IPS DF 6.9 (cell line): ENCODE results near the gene LRRC40.

Experiments
- DNase-seq: peaks from one replicate; pipeline ENCODE4 v3.0.0-alpha.2; 2013; ENCODE audit warnings: low read depth, low spot score
- H3K27ac ChIP-seq: one replicate; pipeline ENCODE4 v1.5.1; 2013; ENCODE audit warnings: low read length, control low read depth
- H3K27me3 ChIP-seq: 2 replicates; pipeline ENCODE4 v1.6.1; 2013; ENCODE audit warnings: mild to moderate bottlenecking, low read length; ENCODE audit not compliant: control insufficient read depth, insufficient read depth
- H3K36me3 ChIP-seq: 2 replicates; pipeline ENCODE4 v1.6.1; 2013; ENCODE audit warnings: low read length; ENCODE audit not compliant: control insufficient read depth, insufficient read depth
- H3K4me1 ChIP-seq: 2 replicates; pipeline ENCODE4 v1.6.1; 2013; ENCODE audit warnings: low read length; ENCODE audit not compliant: control insufficient read depth, insufficient read depth
- H3K4me3 ChIP-seq: 2 replicates; pipeline ENCODE4 v1.5.1; 2013; ENCODE audit warnings: mild to moderate bottlenecking, low read length
- H3K9me3 ChIP-seq: 2 replicates; pipeline ENCODE4 v1.6.1; 2013; ENCODE audit warnings: low read length, inconsistent platforms; ENCODE audit not compliant: control insufficient read depth, insufficient read depth
- WGBS: extraction: QIAGEN DNeasy Blood & Tissue Kit; methylation state at CpG from one replicate; pipeline ENCODE4 v1.1.7; 2013; ENCODE audit warnings: mixed read lengths, missing lambda C conversion rate; ENCODE audit not compliant: insufficient read length, insufficient coverage; 5-methylcytosine and 5-hydroxymethylcytosine counted together

The LRRC40 gene

GRCh38 chr1:70140343-70140742, 65.0 kb downstream of the LRRC40 start:
- Histone ChIP-seq H3K4me3 (no peak overlapping the region), H3K27me3 (no peaks in the 10 kb centered on the region), H3K4me1 (0 out of 2 replicates have a peak, but pooled peaks cover 1% of the 10 kb centered on the region), H3K36me3 (no peaks in the 10 kb centered on the region), H3K9me3 (no peaks in the 10 kb centered on the region), H3K27ac (no peak overlapping the region)
- no peak for DNase-seq

GRCh38 chr1:70134148-70134547, 71.2 kb downstream of the LRRC40 start:
- DNase-seq: no peak
- H3K4me1 ChIP-seq: no peaks in the 10 kb centered on the region
- no peaks in the 10 kb centered on the region for H3K9me3 ChIP-seq
- no peaks in the 10 kb centered on the region for H3K27me3 ChIP-seq
- no peak overlapping the region for H3K4me3 ChIP-seq
- WGBS: no CpG with 5 or more reads among the region's 3 CpGs
- H3K36me3 ChIP-seq: no peaks in the 10 kb centered on the region
- no peak overlapping the region for H3K27ac ChIP-seq

- H3K27me3 ChIP-seq: no peaks in the 10 kb centered on the region
- no peaks in the 10 kb centered on the region for H3K4me1 ChIP-seq
- no peak overlapping the region for H3K27ac ChIP-seq
- no peak for DNase-seq
- no peaks in the 10 kb centered on the region for H3K9me3 ChIP-seq
- no peaks in the 10 kb centered on the region for H3K36me3 ChIP-seq
- no peak overlapping the region for H3K4me3 ChIP-seq
These were observed 88.3 kb downstream of the LRRC40 start for GRCh38 chr1:70117046-70117445.

GRCh38 chr1:70115315-70115714, 90.1 kb downstream of the LRRC40 start:
- Histone ChIP-seq H3K9me3 (no peaks in the 10 kb centered on the region), H3K27me3 (no peaks in the 10 kb centered on the region), H3K27ac (no peak overlapping the region), H3K36me3 (no peaks in the 10 kb centered on the region), H3K4me3 (no peak overlapping the region), H3K4me1 (no peaks in the 10 kb centered on the region)
- no peak for DNase-seq
- no CpG with 5 or more reads among the region's 3 CpGs for WGBS

GRCh38 chr1:70112838-70113237, 92.5 kb downstream of the LRRC40 start:
- no peak for DNase-seq
- Histone ChIP-seq H3K4me1 (no peaks in the 10 kb centered on the region), H3K27ac (no peak overlapping the region), H3K4me3 (no peak overlapping the region), H3K9me3 (no peaks in the 10 kb centered on the region), H3K36me3 (no peaks in the 10 kb centered on the region), H3K27me3 (no peaks in the 10 kb centered on the region)
- no CpG with 5 or more reads among the region's 5 CpGs for WGBS

- no peak overlapping the region for H3K4me3 ChIP-seq
- H3K36me3 ChIP-seq: no peaks in the 10 kb centered on the region
- WGBS: no CpG with 5 or more reads among the region's 5 CpGs
- no peaks in the 10 kb centered on the region for H3K27me3 ChIP-seq
- no peak overlapping the region for H3K27ac ChIP-seq
- H3K4me1 ChIP-seq: no peaks in the 10 kb centered on the region
- H3K9me3 ChIP-seq: no peaks in the 10 kb centered on the region
- DNase-seq: no peak
These were observed 96.1 kb downstream of the LRRC40 start for GRCh38 chr1:70109241-70109640.

- Histone ChIP-seq H3K9me3 (no peaks in the 10 kb centered on the region), H3K27ac (no peak overlapping the region), H3K4me1 (no peaks in the 10 kb centered on the region), H3K36me3 (no peaks in the 10 kb centered on the region), H3K27me3 (no peaks in the 10 kb centered on the region), H3K4me3 (no peak overlapping the region)
- DNase-seq: no peak
- WGBS: no CpG with 5 or more reads among the region's 1 CpG
These were observed 101.6 kb downstream of the LRRC40 start for GRCh38 chr1:70103770-70104169.

- no peak overlapping the region for H3K4me3 ChIP-seq
- H3K27ac ChIP-seq: no peak overlapping the region
- no peaks in the 10 kb centered on the region for H3K36me3 ChIP-seq
- no peaks in the 10 kb centered on the region for H3K4me1 ChIP-seq
- no CpG with 5 or more reads among the region's 1 CpG for WGBS
- H3K27me3 ChIP-seq: no peaks in the 10 kb centered on the region
- H3K9me3 ChIP-seq: no peaks in the 10 kb centered on the region
- DNase-seq: no peak
These were observed 103.6 kb downstream of the LRRC40 start for GRCh38 chr1:70101774-70102173.

- no CpG with 5 or more reads among the region's 2 CpGs for WGBS
- Histone ChIP-seq H3K27me3 (no peaks in the 10 kb centered on the region), H3K9me3 (no peaks in the 10 kb centered on the region), H3K36me3 (no peaks in the 10 kb centered on the region), H3K4me3 (no peak overlapping the region), H3K4me1 (no peaks in the 10 kb centered on the region), H3K27ac (no peak overlapping the region)
- DNase-seq: no peak
These were observed 104.1 kb downstream of the LRRC40 start for GRCh38 chr1:70101231-70101630.
